Measurements from ENCODE around the gene XIAP.

XIAP gene

DNA sequence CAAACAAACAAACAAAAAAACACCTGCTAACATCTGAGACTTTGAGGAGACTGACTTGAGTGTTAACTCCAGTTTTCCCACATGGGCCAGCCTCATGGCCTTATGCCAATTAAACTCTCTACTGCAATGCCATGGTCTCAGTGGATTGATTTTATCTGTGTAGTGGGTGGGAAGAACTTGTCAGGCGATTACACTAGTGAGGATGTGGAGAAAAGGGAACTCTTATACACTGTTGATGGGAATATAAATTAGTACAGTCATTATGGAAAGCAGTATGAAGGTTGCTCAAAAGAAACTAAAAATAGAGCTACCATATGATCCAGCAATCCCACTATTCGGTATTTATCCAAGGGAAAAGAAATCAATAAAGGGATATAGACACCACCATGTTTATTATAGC, 12.8 kb upstream of the XIAP start:
- TF ChIP-seq FOXP2 (optimal IDR thresholded peaks at IDR 0.05; ENCODE audit: borderline replicate concordance, extremely low read depth, extremely low read length, insufficient read depth): no peak
- no peak for TF ChIP-seq POLR2AphosphoS5 (IDR thresholded peaks at IDR 0.05; ENCODE audit: low read depth, low read length)
- TF ChIP-seq SIN3A (IDR thresholded peaks at IDR 0.05; ENCODE audit: borderline replicate concordance, insufficient read depth, low read length): no peak
- no peak for TF ChIP-seq TAF1 (IDR thresholded peaks at IDR 0.05; ENCODE audit: borderline replicate concordance, insufficient read depth, low read length)
- TF ChIP-seq, protein P1, sequence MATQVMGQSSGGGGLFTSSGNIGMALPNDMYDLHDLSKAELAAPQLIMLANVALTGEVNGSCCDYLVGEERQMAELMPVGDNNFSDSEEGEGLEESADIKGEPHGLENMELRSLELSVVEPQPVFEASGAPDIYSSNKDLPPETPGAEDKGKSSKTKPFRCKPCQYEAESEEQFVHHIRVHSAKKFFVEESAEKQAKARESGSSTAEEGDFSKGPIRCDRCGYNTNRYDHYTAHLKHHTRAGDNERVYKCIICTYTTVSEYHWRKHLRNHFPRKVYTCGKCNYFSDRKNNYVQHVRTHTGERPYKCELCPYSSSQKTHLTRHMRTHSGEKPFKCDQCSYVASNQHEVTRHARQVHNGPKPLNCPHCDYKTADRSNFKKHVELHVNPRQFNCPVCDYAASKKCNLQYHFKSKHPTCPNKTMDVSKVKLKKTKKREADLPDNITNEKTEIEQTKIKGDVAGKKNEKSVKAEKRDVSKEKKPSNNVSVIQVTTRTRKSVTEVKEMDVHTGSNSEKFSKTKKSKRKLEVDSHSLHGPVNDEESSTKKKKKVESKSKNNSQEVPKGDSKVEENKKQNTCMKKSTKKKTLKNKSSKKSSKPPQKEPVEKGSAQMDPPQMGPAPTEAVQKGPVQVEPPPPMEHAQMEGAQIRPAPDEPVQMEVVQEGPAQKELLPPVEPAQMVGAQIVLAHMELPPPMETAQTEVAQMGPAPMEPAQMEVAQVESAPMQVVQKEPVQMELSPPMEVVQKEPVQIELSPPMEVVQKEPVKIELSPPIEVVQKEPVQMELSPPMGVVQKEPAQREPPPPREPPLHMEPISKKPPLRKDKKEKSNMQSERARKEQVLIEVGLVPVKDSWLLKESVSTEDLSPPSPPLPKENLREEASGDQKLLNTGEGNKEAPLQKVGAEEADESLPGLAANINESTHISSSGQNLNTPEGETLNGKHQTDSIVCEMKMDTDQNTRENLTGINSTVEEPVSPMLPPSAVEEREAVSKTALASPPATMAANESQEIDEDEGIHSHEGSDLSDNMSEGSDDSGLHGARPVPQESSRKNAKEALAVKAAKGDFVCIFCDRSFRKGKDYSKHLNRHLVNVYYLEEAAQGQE (IDR thresholded peaks at IDR 0.05; ENCODE audit: insufficient read depth in 1 of 2, low read depth in 2 of 2, low read length in 2 of 2): no peak

DNA sequence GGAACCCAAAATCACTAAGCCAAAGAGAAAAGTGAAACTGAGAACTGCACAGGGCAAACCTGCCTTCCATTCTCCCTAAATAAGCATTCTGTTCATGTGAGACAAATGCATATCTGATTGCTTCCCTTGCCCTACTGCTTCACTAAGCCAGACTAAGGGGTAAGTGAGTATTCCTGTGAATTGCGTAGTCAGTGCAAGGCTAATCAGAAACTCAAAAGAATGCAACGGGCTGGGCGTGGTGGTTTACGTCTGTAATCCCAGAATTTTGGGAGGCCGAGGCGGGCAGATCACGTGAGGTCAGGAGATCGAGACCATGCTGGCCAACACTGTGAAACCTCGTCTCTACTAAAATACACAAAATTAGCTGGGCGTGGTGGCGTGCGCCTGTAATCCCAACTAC, 10.8 kb upstream of the XIAP start:
- TF ChIP-seq POLR2AphosphoS5 (IDR thresholded peaks at IDR 0.05; ENCODE audit: low read depth, low read length) (no peak), TAF1 (IDR thresholded peaks at IDR 0.05; ENCODE audit: borderline replicate concordance, insufficient read depth, low read length) (no peak), SIN3A (IDR thresholded peaks at IDR 0.05; ENCODE audit: borderline replicate concordance, insufficient read depth, low read length) (no peak), FOXP2 (optimal IDR thresholded peaks at IDR 0.05; ENCODE audit: borderline replicate concordance, extremely low read depth, extremely low read length, insufficient read depth) (no peak)
- TF ChIP-seq, protein P1 (IDR thresholded peaks at IDR 0.05; ENCODE audit: insufficient read depth in 1 of 2, low read depth in 2 of 2, low read length in 2 of 2): no peak

DNA sequence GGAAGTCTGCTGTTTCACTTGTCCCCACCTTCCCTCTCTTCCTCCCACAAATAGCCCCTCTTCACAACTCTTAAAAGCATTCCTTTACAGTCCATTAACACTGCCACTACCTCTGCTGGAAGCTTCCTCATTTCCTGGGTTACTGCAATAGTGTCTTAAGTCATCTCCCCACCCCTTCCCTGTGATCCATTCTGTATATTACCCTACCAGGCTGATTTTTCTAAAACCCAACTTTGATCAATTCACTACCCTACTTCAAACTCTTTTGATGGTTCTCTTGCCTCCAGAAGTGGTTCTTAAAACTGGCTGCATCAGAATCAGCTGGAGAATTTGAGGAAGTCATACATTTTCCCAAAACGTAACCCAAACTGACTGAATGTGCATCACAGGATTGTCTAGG, 8.8 kb upstream of the XIAP start:
- TF ChIP-seq, protein P1 (IDR thresholded peaks at IDR 0.05; ENCODE audit: insufficient read depth in 1 of 2, low read depth in 2 of 2, low read length in 2 of 2): no peak
- TF ChIP-seq SIN3A (IDR thresholded peaks at IDR 0.05; ENCODE audit: borderline replicate concordance, insufficient read depth, low read length) (no peak), POLR2AphosphoS5 (IDR thresholded peaks at IDR 0.05; ENCODE audit: low read depth, low read length) (no peak), TAF1 (IDR thresholded peaks at IDR 0.05; ENCODE audit: borderline replicate concordance, insufficient read depth, low read length) (no peak), FOXP2 (optimal IDR thresholded peaks at IDR 0.05; ENCODE audit: borderline replicate concordance, extremely low read depth, extremely low read length, insufficient read depth) (no peak)

DNA sequence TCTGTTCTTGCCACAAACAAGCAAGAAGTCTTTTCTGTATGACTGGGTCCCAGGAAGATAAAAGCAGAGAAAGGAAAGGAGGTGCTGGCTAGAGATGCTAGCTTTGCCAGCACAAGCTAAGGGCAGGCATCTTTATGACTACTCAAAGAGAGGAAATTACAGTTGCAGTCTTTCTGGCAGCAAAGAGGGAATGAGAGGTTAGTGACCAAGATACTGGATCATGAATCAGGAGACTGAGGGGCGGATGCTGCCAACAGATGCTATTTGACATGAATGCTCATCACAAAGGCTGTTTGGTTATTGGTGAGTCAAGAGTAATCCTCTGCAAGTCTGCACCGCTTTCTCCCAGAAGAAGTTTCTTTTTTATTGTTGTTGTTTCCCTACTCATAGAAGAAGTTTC, 5.5 kb upstream of the XIAP start:
- TF ChIP-seq, protein P1 (IDR thresholded peaks at IDR 0.05; ENCODE audit: insufficient read depth in 1 of 2, low read depth in 2 of 2, low read length in 2 of 2): no peak
- TF ChIP-seq FOXP2 (optimal IDR thresholded peaks at IDR 0.05; ENCODE audit: borderline replicate concordance, extremely low read depth, extremely low read length, insufficient read depth) (no peak), TAF1 (IDR thresholded peaks at IDR 0.05; ENCODE audit: borderline replicate concordance, insufficient read depth, low read length) (no peak), SIN3A (IDR thresholded peaks at IDR 0.05; ENCODE audit: borderline replicate concordance, insufficient read depth, low read length) (no peak), POLR2AphosphoS5 (IDR thresholded peaks at IDR 0.05; ENCODE audit: low read depth, low read length) (no peak)

DNA sequence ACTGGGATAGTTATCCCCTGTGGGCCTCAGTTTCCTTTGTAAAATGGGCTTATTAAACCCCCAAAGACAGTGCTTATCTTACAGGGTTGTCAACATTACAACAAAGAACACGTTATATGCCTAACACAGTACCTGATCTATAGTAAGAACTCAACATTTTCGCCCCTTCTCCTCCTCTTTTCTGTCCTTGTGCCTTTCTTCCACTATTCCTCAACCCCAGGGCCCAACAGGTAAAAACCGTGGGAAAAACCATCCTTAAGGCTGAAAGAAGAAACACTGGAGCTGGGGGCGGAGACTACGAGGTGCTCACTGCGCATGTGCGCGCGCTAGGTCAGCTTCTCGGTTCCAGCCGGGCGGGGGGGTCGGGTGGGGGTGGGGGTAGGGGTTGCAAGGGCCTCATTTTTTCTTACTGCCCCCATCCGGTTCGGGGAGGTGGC, 426 bp upstream of the XIAP start:
- no peak for TF ChIP-seq POLR2AphosphoS5 (IDR thresholded peaks at IDR 0.05; ENCODE audit: low read depth, low read length)
- no peak for TF ChIP-seq SIN3A (IDR thresholded peaks at IDR 0.05; ENCODE audit: borderline replicate concordance, insufficient read depth, low read length)
- TF ChIP-seq, protein P1 (IDR thresholded peaks at IDR 0.05; ENCODE audit: insufficient read depth in 1 of 2, low read depth in 2 of 2, low read length in 2 of 2): no peak
- no peak for TF ChIP-seq TAF1 (IDR thresholded peaks at IDR 0.05; ENCODE audit: borderline replicate concordance, insufficient read depth, low read length)
- no peak for TF ChIP-seq FOXP2 (optimal IDR thresholded peaks at IDR 0.05; ENCODE audit: borderline replicate concordance, extremely low read depth, extremely low read length, insufficient read depth)
